ENCODE measurements around the gene PHACTR4.

DNA sequence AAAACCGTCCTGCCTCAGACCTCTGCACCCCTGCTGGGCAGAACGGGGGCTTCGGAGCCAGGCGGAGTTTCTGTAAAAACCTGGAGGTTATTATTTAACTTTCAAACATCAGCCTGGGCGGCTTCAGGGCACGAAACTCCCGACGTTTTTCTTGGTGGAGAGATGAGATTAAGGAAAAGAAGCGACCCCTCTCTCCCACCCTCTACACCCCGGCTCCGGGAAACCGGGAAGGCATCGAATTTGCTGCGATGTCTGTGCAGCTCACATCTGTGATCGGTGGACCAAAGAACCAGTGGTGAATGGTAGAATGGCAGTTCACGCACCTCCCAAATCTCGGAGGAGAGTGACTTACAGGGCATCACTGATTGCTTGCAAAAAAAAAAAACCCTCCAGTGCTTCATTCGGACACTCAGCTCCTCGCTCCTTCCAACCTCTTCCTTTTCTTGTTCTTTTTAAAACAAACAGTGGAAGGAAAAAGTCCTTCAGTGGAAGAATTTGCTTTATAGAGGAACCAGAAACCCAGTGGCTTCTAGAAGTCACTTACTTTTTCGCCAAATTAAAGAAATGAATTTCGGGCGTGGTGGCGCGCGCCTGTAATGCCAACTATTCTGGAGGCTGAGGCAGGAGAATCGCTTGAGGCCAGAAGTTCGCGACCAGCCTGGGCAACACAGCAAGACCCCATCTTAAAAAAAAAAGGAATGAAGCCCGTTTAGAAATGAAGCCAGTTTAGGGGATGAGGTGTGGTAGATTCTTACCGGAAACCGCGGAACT lies 884 bp downstream of the PHACTR4 start:
- TF ChIP-seq, protein P1, sequence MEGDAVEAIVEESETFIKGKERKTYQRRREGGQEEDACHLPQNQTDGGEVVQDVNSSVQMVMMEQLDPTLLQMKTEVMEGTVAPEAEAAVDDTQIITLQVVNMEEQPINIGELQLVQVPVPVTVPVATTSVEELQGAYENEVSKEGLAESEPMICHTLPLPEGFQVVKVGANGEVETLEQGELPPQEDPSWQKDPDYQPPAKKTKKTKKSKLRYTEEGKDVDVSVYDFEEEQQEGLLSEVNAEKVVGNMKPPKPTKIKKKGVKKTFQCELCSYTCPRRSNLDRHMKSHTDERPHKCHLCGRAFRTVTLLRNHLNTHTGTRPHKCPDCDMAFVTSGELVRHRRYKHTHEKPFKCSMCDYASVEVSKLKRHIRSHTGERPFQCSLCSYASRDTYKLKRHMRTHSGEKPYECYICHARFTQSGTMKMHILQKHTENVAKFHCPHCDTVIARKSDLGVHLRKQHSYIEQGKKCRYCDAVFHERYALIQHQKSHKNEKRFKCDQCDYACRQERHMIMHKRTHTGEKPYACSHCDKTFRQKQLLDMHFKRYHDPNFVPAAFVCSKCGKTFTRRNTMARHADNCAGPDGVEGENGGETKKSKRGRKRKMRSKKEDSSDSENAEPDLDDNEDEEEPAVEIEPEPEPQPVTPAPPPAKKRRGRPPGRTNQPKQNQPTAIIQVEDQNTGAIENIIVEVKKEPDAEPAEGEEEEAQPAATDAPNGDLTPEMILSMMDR (IDR thresholded peaks at IDR 0.05), result peak in 1 of 4 donors; percentile 28
- TF ChIP-seq POLR2A (IDR thresholded peaks at IDR 0.05), result no peak
